H1 (cell line): ENCODE data around the gene STXBP5L. TPM values are rescaled to one million over a fixed set of nuclear protein-coding genes. Genes with fewer than 3 reads are reported as not detected.

Source experiments
- BCL11A ChIP-seq, 2 experiments: IDR thresholded peaks; one replicate each; pipeline ENCODE4 v1.6.1; 2011; ENCODE audit warnings: low read depth in 2 of 2, low read length in 2 of 2, mild to moderate bottlenecking in 2 of 2
- CHD2 ChIP-seq: IDR thresholded peaks from 2 replicates; pipeline ENCODE4 v1.6.1; 2012; ENCODE audit warnings: low read length, improper control_type of control experiment
- EGR1 ChIP-seq: IDR thresholded peaks from 2 replicates; pipeline ENCODE4 v1.6.1; 2011; ENCODE audit warnings: low read depth, low read length, borderline replicate concordance
- EZH2 ChIP-seq: fragments of 200-600 bp; sonication (generic); IDR thresholded peaks from 2 replicates; pipeline ENCODE4 v1.7.1; 2012; ENCODE audit warnings: low read depth, mild to moderate bottlenecking, moderate library complexity, low read length, inconsistent platforms; ENCODE audit not compliant: severe bottlenecking
- HDAC2 ChIP-seq, 2 experiments: fragments of 300-600 bp in 1 of 2; sonication (generic) in 1 of 2; IDR thresholded peaks; 2 replicates each; pipeline ENCODE4 v1.6.1; 2011 to 2012; ENCODE audit warnings: low read depth in 2 of 2, low read length in 2 of 2, mild to moderate bottlenecking in 2 of 2, moderate library complexity in 2 of 2, borderline replicate concordance in 1 of 2, inconsistent platforms in 1 of 2
- JUND ChIP-seq: IDR thresholded peaks from 2 replicates; pipeline ENCODE4 v1.6.1; 2011; ENCODE audit warnings: mild to moderate bottlenecking, improper control_type of control experiment, low read length
- KDM1A ChIP-seq: fragments of 200-600, 300-600 bp; sonication (generic); IDR thresholded peaks from 2 replicates; pipeline ENCODE4 v1.7.1; 2016; ENCODE audit warnings: mild to moderate bottlenecking, low read length, borderline replicate concordance
- SP2 ChIP-seq: IDR thresholded peaks from 2 replicates; pipeline ENCODE4 v1.6.1; 2012; ENCODE audit warnings: mild to moderate bottlenecking, low read length, inconsistent platforms
- SP4 ChIP-seq: IDR thresholded peaks from 2 replicates; pipeline ENCODE4 v1.6.1; 2012; ENCODE audit warnings: low read length, inconsistent platforms
- polyA plus RNA-seq, 7 experiments: library from polyadenylated mRNA; depleted of rRNA in 3 of 7; stranded (reverse) in 5 of 7; unstranded in 2 of 7; fragments of >200 nt in 5 of 7; fragments of 200-250 nt in 2 of 7; gene quantifications; 1 replicate in 5 of 7; 2 replicates in 1 of 7; 4 replicates in 1 of 7; pipeline versions ENCODE4 v1.2.1 to v1.2.3, GENCODE V29; 2011 to 2013; ENCODE audit warnings: missing spikeins in 2 of 7, mixed read lengths in 2 of 7
- total RNA-seq: library from RNA; stranded (reverse); fragmentation: NEBNext Ultra II Directional; extraction: Animal tissue kit (Norgen Biotek cat#: 25700); gene quantifications from 2 replicates; pipeline ENCODE4 v1.2.1, GENCODE V29; 2021
- TF ChIP-seq, protein P1 (sequence below): fragments of 300-600 bp; sonication (generic); IDR thresholded peaks from 2 replicates; pipeline ENCODE4 v1.7.1; 2012; ENCODE audit warnings: low read length, moderate library complexity, mild to moderate bottlenecking, inconsistent platforms; ENCODE audit not compliant: insufficient replicate concordance

STXBP5L gene
- total and polyA plus RNA-seq, 2 of the 8 experiments (the other 6 are each of a cell fraction or from before 2014, with no cell fraction given): 2.0 to 6.0 TPM

GRCh38 chr3:120928991-120929390 is 21.0 kb downstream of the STXBP5L start (continued):
- TF ChIP-seq, protein P1, sequence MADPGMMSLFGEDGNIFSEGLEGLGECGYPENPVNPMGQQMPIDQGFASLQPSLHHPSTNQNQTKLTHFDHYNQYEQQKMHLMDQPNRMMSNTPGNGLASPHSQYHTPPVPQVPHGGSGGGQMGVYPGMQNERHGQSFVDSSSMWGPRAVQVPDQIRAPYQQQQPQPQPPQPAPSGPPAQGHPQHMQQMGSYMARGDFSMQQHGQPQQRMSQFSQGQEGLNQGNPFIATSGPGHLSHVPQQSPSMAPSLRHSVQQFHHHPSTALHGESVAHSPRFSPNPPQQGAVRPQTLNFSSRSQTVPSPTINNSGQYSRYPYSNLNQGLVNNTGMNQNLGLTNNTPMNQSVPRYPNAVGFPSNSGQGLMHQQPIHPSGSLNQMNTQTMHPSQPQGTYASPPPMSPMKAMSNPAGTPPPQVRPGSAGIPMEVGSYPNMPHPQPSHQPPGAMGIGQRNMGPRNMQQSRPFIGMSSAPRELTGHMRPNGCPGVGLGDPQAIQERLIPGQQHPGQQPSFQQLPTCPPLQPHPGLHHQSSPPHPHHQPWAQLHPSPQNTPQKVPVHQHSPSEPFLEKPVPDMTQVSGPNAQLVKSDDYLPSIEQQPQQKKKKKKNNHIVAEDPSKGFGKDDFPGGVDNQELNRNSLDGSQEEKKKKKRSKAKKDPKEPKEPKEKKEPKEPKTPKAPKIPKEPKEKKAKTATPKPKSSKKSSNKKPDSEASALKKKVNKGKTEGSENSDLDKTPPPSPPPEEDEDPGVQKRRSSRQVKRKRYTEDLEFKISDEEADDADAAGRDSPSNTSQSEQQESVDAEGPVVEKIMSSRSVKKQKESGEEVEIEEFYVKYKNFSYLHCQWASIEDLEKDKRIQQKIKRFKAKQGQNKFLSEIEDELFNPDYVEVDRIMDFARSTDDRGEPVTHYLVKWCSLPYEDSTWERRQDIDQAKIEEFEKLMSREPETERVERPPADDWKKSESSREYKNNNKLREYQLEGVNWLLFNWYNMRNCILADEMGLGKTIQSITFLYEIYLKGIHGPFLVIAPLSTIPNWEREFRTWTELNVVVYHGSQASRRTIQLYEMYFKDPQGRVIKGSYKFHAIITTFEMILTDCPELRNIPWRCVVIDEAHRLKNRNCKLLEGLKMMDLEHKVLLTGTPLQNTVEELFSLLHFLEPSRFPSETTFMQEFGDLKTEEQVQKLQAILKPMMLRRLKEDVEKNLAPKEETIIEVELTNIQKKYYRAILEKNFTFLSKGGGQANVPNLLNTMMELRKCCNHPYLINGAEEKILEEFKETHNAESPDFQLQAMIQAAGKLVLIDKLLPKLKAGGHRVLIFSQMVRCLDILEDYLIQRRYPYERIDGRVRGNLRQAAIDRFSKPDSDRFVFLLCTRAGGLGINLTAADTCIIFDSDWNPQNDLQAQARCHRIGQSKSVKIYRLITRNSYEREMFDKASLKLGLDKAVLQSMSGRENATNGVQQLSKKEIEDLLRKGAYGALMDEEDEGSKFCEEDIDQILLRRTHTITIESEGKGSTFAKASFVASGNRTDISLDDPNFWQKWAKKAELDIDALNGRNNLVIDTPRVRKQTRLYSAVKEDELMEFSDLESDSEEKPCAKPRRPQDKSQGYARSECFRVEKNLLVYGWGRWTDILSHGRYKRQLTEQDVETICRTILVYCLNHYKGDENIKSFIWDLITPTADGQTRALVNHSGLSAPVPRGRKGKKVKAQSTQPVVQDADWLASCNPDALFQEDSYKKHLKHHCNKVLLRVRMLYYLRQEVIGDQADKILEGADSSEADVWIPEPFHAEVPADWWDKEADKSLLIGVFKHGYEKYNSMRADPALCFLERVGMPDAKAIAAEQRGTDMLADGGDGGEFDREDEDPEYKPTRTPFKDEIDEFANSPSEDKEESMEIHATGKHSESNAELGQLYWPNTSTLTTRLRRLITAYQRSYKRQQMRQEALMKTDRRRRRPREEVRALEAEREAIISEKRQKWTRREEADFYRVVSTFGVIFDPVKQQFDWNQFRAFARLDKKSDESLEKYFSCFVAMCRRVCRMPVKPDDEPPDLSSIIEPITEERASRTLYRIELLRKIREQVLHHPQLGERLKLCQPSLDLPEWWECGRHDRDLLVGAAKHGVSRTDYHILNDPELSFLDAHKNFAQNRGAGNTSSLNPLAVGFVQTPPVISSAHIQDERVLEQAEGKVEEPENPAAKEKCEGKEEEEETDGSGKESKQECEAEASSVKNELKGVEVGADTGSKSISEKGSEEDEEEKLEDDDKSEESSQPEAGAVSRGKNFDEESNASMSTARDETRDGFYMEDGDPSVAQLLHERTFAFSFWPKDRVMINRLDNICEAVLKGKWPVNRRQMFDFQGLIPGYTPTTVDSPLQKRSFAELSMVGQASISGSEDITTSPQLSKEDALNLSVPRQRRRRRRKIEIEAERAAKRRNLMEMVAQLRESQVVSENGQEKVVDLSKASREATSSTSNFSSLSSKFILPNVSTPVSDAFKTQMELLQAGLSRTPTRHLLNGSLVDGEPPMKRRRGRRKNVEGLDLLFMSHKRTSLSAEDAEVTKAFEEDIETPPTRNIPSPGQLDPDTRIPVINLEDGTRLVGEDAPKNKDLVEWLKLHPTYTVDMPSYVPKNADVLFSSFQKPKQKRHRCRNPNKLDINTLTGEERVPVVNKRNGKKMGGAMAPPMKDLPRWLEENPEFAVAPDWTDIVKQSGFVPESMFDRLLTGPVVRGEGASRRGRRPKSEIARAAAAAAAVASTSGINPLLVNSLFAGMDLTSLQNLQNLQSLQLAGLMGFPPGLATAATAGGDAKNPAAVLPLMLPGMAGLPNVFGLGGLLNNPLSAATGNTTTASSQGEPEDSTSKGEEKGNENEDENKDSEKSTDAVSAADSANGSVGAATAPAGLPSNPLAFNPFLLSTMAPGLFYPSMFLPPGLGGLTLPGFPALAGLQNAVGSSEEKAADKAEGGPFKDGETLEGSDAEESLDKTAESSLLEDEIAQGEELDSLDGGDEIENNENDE: no peak
- TF ChIP-seq KDM1A: no peak
- TF ChIP-seq BCL11A (IDR thresholded peaks at IDR 0.05; ENCODE audit: low read depth in 2 of 2, low read length in 2 of 2): no peak
- no peak for TF ChIP-seq EZH2
- TF ChIP-seq CHD2: no peak
- no peak for TF ChIP-seq SP4
- no peak for TF ChIP-seq HDAC2 (IDR thresholded peaks at IDR 0.05; ENCODE audit: borderline replicate concordance in 1 of 2, low read depth in 2 of 2, low read length in 2 of 2)
- no peak for TF ChIP-seq EGR1
- no peak for TF ChIP-seq SP2
- no peak for TF ChIP-seq JUND
